ENCODE results near the gene STXBP2. TPM values are rescaled to one million over a fixed set of nuclear protein-coding genes. Genes with fewer than 3 reads are reported as not detected.

Gene STXBP2
- total RNA-seq, 1 experiment from 2014 or later: 92.5 TPM

GRCh38 chr19:7620442-7621412 lies 16.2 kb upstream of the STXBP2 start:
- Histone ChIP-seq H3K27ac (ENCODE audit: insufficient read length, low read depth, low read length) (no peak overlapping the region), H3K23me2 (ENCODE audit: insufficient read length, low read depth, low read length, poor library complexity, severe bottlenecking) (no peaks in the 10 kb centered on the region), H4K5ac (ENCODE audit: insufficient read length, low read depth, low read length) (no peak overlapping the region), H4K91ac (ENCODE audit: insufficient read length, low read depth, low read length) (no peak overlapping the region), H3K79me1 (ENCODE audit: insufficient read depth, low read depth, low read length, poor library complexity, severe bottlenecking) (no peaks in the 10 kb centered on the region), H2AK5ac (ENCODE audit: insufficient read length, low read length) (no peak overlapping the region), H3K4me1 (ENCODE audit: insufficient read depth, low read length) (no peaks in the 10 kb centered on the region), H2BK15ac (ENCODE audit: low read depth, low read length) (no peak overlapping the region), H3K14ac (ENCODE audit: insufficient read depth, low read length) (no peak overlapping the region), H3K9me3 (ENCODE audit: control insufficient read depth, low read depth, low read length) (no peaks in the 10 kb centered on the region), H3K9ac (ENCODE audit: extremely low read depth, insufficient read length, low read length) (no peak overlapping the region), H3K18ac (ENCODE audit: insufficient read length, low read depth, low read length) (no peak overlapping the region), H3K79me2 (ENCODE audit: insufficient read depth, low read length) (no peaks in the 10 kb centered on the region), H4K8ac (replicated peaks; ENCODE audit: insufficient read length, low read depth, low read length) (no peak overlapping the region), H3K4ac (ENCODE audit: low read depth, low read length) (no peak overlapping the region), H2BK5ac (ENCODE audit: insufficient read length, low read length) (no peak overlapping the region), H2BK120ac (ENCODE audit: low read depth, low read length, poor library complexity, severe bottlenecking) (no peak overlapping the region), H4K20me1 (ENCODE audit: control insufficient read depth, insufficient read depth, insufficient read length) (no peaks in the 10 kb centered on the region), H2BK20ac (ENCODE audit: low read depth, low read length, poor library complexity, severe bottlenecking) (no peak overlapping the region), H3K27me3 (ENCODE audit: insufficient read depth, low read length) (peaks cover 2% of the 10 kb centered on the region; the same call in 1 of the 2 replicates), H2BK12ac (ENCODE audit: insufficient read length, low read depth, low read length) (no peak overlapping the region), H2AFZ (ENCODE audit: low read length) (no peak overlapping the region), H3K4me2 (ENCODE audit: insufficient read depth, insufficient read length, low read length) (no peak overlapping the region), H3K56ac (ENCODE audit: insufficient read length, low read depth, low read length) (no peak overlapping the region), H3K23ac (ENCODE audit: insufficient read length, low read depth, low read length) (no peak overlapping the region), H3T11ph (ENCODE audit: low read length) (no peak overlapping the region)
- no peak overlapping the region for H3K27ac Mint-ChIP-seq
- peaks cover 31 to 52% (median 52%) of the 10 kb centered on the region in 3 experiments for H3K36me3 Mint-ChIP-seq (ENCODE audit: insufficient read depth in 1 of 3, low read depth in 3 of 3)
- no peak overlapping the region for H3K4me3 Mint-ChIP-seq
- H3K27me3 Mint-ChIP-seq (ENCODE audit: low read depth): no peaks in the 10 kb centered on the region
- no peak for TF ChIP-seq CTCF (conservative IDR thresholded peaks at IDR 0.05)
- no peaks in the 10 kb centered on the region for H3K9me3 Mint-ChIP-seq
- H3K4me1 Mint-ChIP-seq: no peaks in the 10 kb centered on the region
- WGBS (ENCODE audit: extremely low coverage, insufficient read length, low lambda C conversion rate): no CpG with 5 or more reads among the region's 57 CpGs
- DNase-seq: no peak
